ENCODE measurements around the gene ATOH7.

DNA sequence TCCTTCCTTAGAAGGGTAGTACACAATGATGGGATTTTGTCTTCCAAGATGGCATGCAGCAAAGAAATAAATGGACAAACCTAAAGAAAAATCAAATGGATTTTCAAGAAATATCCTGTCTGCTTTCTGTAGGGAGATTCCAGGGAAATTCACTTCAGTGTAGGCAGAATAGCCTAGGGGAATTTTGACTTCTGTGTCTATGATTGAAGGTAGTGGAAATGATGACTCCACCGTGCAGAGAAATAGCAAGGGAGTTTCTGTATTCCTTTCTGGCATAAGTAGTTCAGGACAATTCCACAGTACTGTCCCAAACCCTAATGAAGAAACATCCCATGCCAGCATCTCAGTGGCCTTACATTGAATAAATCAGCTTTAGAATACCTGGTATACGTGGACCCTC, 9.5 kb downstream of the ATOH7 start:
- TF ChIP-seq, protein P1, sequence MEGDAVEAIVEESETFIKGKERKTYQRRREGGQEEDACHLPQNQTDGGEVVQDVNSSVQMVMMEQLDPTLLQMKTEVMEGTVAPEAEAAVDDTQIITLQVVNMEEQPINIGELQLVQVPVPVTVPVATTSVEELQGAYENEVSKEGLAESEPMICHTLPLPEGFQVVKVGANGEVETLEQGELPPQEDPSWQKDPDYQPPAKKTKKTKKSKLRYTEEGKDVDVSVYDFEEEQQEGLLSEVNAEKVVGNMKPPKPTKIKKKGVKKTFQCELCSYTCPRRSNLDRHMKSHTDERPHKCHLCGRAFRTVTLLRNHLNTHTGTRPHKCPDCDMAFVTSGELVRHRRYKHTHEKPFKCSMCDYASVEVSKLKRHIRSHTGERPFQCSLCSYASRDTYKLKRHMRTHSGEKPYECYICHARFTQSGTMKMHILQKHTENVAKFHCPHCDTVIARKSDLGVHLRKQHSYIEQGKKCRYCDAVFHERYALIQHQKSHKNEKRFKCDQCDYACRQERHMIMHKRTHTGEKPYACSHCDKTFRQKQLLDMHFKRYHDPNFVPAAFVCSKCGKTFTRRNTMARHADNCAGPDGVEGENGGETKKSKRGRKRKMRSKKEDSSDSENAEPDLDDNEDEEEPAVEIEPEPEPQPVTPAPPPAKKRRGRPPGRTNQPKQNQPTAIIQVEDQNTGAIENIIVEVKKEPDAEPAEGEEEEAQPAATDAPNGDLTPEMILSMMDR (IDR thresholded peaks at IDR 0.05) = no peak
- TF ChIP-seq RCOR1 (IDR thresholded peaks at IDR 0.05; ENCODE audit: low read length) = no peak
- no peak for TF ChIP-seq EP300 (IDR thresholded peaks at IDR 0.05; ENCODE audit: borderline replicate concordance in 1 of 2, low read depth in 1 of 2, low read length in 1 of 2)
- TF ChIP-seq EZH2phosphoT487 (IDR thresholded peaks at IDR 0.05; ENCODE audit: borderline replicate concordance, low read depth) = no peak

Measured in SK-N-SH (cell line).